GM13977 (cell line): Measurements from ENCODE around the gene CBFA2T2.
"Not testable (repeated sequence)": the region's sequence is repeated elsewhere in the genome, so short reads cannot be mapped to it uniquely, and the experiment has no call there.

ENCODE experiments used
- DNase-seq: peaks from one replicate; pipeline ENCODE4 v3.0.0; 2012; ENCODE audit warnings: low spot score
- CTCF ChIP-seq: IDR thresholded peaks from 2 replicates; pipeline ENCODE4 v1.5.1; 2012; ENCODE audit warnings: mild to moderate bottlenecking, control low read depth; ENCODE audit not compliant: insufficient read depth; ENCODE audit errors: extremely low read depth, missing control alignments
- in situ Hi-C: fragments of 300-500 bp; cut with MboI; formaldehyde crosslinking; loops from one replicate; pipeline ENCODE4 v1.12.0; 2022; ENCODE audit warnings: low sequenced_read_pairs, low pct_unique_long_range_greater_than_20kb, mixed read lengths, inconsistent platforms; ENCODE audit not compliant: unreplicated experiment

CBFA2T2 gene

GRCh38 chr20:33583143-33583542 is 93.2 kb downstream of the CBFA2T2 start:
- in situ Hi-C loops, result no loop called here
- TF ChIP-seq CTCF, result no peak
- no peak for DNase-seq

- no peak for TF ChIP-seq CTCF
- in situ Hi-C loops, result no loop called here
- no peak for DNase-seq
Measured at GRCh38 chr20:33584976-33585375, 95.1 kb downstream of the CBFA2T2 start.

- no peak for TF ChIP-seq CTCF
- in situ Hi-C loops, result no loop called here
- no peak for DNase-seq
Measured at GRCh38 chr20:33585413-33585812, 95.5 kb downstream of the CBFA2T2 start.

- no peak for TF ChIP-seq CTCF
- no peak for DNase-seq
- in situ Hi-C loops, result no loop called here
Measured at GRCh38 chr20:33589059-33589458, 99.2 kb downstream of the CBFA2T2 start.

- DNase-seq, in situ Hi-C loops: not testable (repeated sequence)
Measured at GRCh38 chr20:33591901-33592300, 102.0 kb downstream of the CBFA2T2 start.

GRCh38 chr20:33594743-33595142 is 104.8 kb downstream of the CBFA2T2 start:
- DNase-seq, result no peak
- in situ Hi-C loops, result no loop called here
- TF ChIP-seq CTCF, result no peak

GRCh38 chr20:33600414-33600813 is 110.5 kb downstream of the CBFA2T2 start:
- no peak for TF ChIP-seq CTCF
- DNase-seq, result no peak
- in situ Hi-C loops, result no loop called here
